ENCODE data around the gene SPTLC1.
"Not testable (repeated sequence)": the region's sequence is repeated elsewhere in the genome, so short reads cannot be mapped to it uniquely, and the experiment has no call there.

SPTLC1 gene

GRCh38 chr9:92008041-92008440 lies 107.2 kb downstream of the SPTLC1 start:
- H3K9ac ChIP-seq, result no peak overlapping the region

GRCh38 chr9:92004045-92004392 lies 111.2 kb downstream of the SPTLC1 start:
- H3K4me2 ChIP-seq (ENCODE audit: low read length), result no peak overlapping the region

More at GRCh38 chr9:92008041-92008440, 107.2 kb downstream of the SPTLC1 start:
- Histone ChIP-seq H3K4me3 (ENCODE audit: low read depth, low read length) (no peak overlapping the region), H3K4me1 (no peaks in the 10 kb centered on the region), H2AFZ (no peak overlapping the region), H3K27me3 (ENCODE audit: control insufficient read depth, insufficient read depth, low read length) (no peaks in the 10 kb centered on the region), H3K27ac (no peak overlapping the region), H3K4me2 (ENCODE audit: low read length) (no peak overlapping the region), H3K79me2 (no peaks in the 10 kb centered on the region), H3K36me3 (ENCODE audit: control insufficient read depth, insufficient read depth, low read length) (no peaks in the 10 kb centered on the region), H3K9me3 (ENCODE audit: control insufficient read depth, low read length) (no peaks in the 10 kb centered on the region)
- TF ChIP-seq CTCF (IDR thresholded peaks at IDR 0.05), result no peak

GRCh38 chr9:92003308-92004044 lies 111.7 kb downstream of the SPTLC1 start:
- Histone ChIP-seq H3K4me2 (ENCODE audit: low read length) (no peak overlapping the region), H3K9me3 (ENCODE audit: control insufficient read depth, low read length) (no peaks in the 10 kb centered on the region), H3K79me2 (no peaks in the 10 kb centered on the region), H2AFZ (no peak overlapping the region), H3K4me1 (no peaks in the 10 kb centered on the region), H3K27me3 (ENCODE audit: control insufficient read depth, insufficient read depth, low read length) (no peaks in the 10 kb centered on the region), H3K36me3 (ENCODE audit: control insufficient read depth, insufficient read depth, low read length) (no peaks in the 10 kb centered on the region), H3K4me3 (ENCODE audit: low read depth, low read length) (no peak overlapping the region), H3K9ac (no peak overlapping the region), H3K27ac (no peak overlapping the region)
- TF ChIP-seq CTCF (IDR thresholded peaks at IDR 0.05), result no peak

More at GRCh38 chr9:92004045-92004392, 111.2 kb downstream of the SPTLC1 start:
- Histone ChIP-seq H3K36me3 (ENCODE audit: control insufficient read depth, insufficient read depth, low read length) (no peaks in the 10 kb centered on the region), H3K27me3 (ENCODE audit: control insufficient read depth, insufficient read depth, low read length) (no peaks in the 10 kb centered on the region), H3K4me1 (no peaks in the 10 kb centered on the region), H3K4me3 (ENCODE audit: low read depth, low read length) (no peak overlapping the region), H3K9ac (no peak overlapping the region), H3K27ac (no peak overlapping the region), H3K79me2 (no peaks in the 10 kb centered on the region), H3K9me3 (ENCODE audit: control insufficient read depth, low read length) (no peaks in the 10 kb centered on the region), H2AFZ (no peak overlapping the region)
- no peak for TF ChIP-seq CTCF (IDR thresholded peaks at IDR 0.05)

GRCh38 chr9:92001948-92002347 lies 113.3 kb downstream of the SPTLC1 start:
- H3K9me3 ChIP-seq (ENCODE audit: control insufficient read depth, low read length); H3K9ac ChIP-seq; H3K27me3 ChIP-seq (ENCODE audit: control insufficient read depth, insufficient read depth, low read length); H3K4me3 ChIP-seq (ENCODE audit: low read depth, low read length); H3K36me3 ChIP-seq (ENCODE audit: control insufficient read depth, insufficient read depth, low read length); H3K27ac ChIP-seq; H3K4me2 ChIP-seq (ENCODE audit: low read length); H3K79me2 ChIP-seq; H2AFZ ChIP-seq; H3K4me1 ChIP-seq: not testable (repeated sequence)

GRCh38 chr9:92001244-92001643 lies 114.0 kb downstream of the SPTLC1 start:
- Histone ChIP-seq H3K27me3 (ENCODE audit: control insufficient read depth, insufficient read depth, low read length) (no peaks in the 10 kb centered on the region), H2AFZ (no peak overlapping the region), H3K4me1 (no peaks in the 10 kb centered on the region), H3K79me2 (no peaks in the 10 kb centered on the region), H3K9me3 (ENCODE audit: control insufficient read depth, low read length) (no peaks in the 10 kb centered on the region), H3K4me2 (ENCODE audit: low read length) (no peak overlapping the region), H3K27ac (no peak overlapping the region), H3K36me3 (ENCODE audit: control insufficient read depth, insufficient read depth, low read length) (no peaks in the 10 kb centered on the region), H3K4me3 (ENCODE audit: low read depth, low read length) (no peak overlapping the region), H3K9ac (no peak overlapping the region)
- no peak for TF ChIP-seq CTCF (IDR thresholded peaks at IDR 0.05)
